Esophagus muscularis mucosa (tissue), 3 donors: ENCODE data around the gene IQCM.

ENCODE experiments used
- CTCF ChIP-seq, 3 experiments: fragments of 200-600 bp in 2 of 3; fragments of 450-650 bp in 1 of 3; sonication (generic) in 2 of 3; IDR thresholded peaks; one replicate each; pipeline ENCODE4 v1.5.1; 2017 to 2019; ENCODE audit warnings: antibody characterized with exemption in 3 of 3, mild to moderate bottlenecking in 2 of 3, moderate library complexity in 1 of 3
- POLR2A ChIP-seq: fragments of 450-650 bp; IDR thresholded peaks from one replicate; pipeline ENCODE4 v1.6.1; 2017; ENCODE audit warnings: antibody characterized with exemption, moderate library complexity, mild to moderate bottlenecking, low read depth

- TF ChIP-seq CTCF (IDR thresholded peaks at IDR 0.05) = no peak
- no peak for TF ChIP-seq POLR2A
Measured at GRCh38 chr4:149765630-149766029, 50.0 kb downstream of the IQCM start.
